ENCODE measurements around the gene SLC30A1.

The SLC30A1 gene

GRCh38 chr1:211601159-211601558 is 22.2 kb upstream of the SLC30A1 start:
- Histone ChIP-seq H3K4ac (ENCODE audit: low read depth, low read length) (no peak overlapping the region), H3K36me3 (ENCODE audit: control insufficient read depth in 1 of 2, insufficient read depth in 2 of 2, low read length in 2 of 2) (no peaks in the 10 kb centered on the region), H2BK120ac (ENCODE audit: insufficient read depth, low read length, poor library complexity) (no peak overlapping the region), H4K8ac (ENCODE audit: low read depth, low read length) (no peak overlapping the region), H3K9me3 (ENCODE audit: insufficient read depth, low read depth, low read length) (peaks cover 1% of the 10 kb centered on the region), H3K27me3 (ENCODE audit: insufficient read depth, low read length) (no peaks in the 10 kb centered on the region), H2AK5ac (ENCODE audit: low read length) (no peak overlapping the region), H3K27ac (ENCODE audit: low read depth, low read length) (no peak overlapping the region), H3K23ac (ENCODE audit: low read length) (no peak overlapping the region), H3K4me1 (ENCODE audit: control insufficient read depth in 1 of 2, insufficient read depth in 2 of 2, low read length in 2 of 2) (peaks cover 0 to 2% of the 10 kb centered on the region in 2 experiments), H3K79me1 (ENCODE audit: low read length) (no peaks in the 10 kb centered on the region), H2BK12ac (ENCODE audit: low read length) (no peak overlapping the region), H3K79me2 (ENCODE audit: control insufficient read depth, insufficient read depth, low read length, poor library complexity) (no peaks in the 10 kb centered on the region), H3K9ac (ENCODE audit: low read length) (no peak overlapping the region), H3K18ac (ENCODE audit: low read length) (no peak overlapping the region), H4K12ac (ENCODE audit: low read depth, low read length) (no peak overlapping the region), H3K14ac (ENCODE audit: low read length) (no peak overlapping the region), H3K4me2 (ENCODE audit: low read length) (no peak overlapping the region), H2BK5ac (ENCODE audit: low read depth, low read length, poor library complexity) (no peak overlapping the region), H3K4me3 (ENCODE audit: low read depth, low read length) (peak overlapping the region; percentile 6), H4K91ac (ENCODE audit: low read depth, low read length) (no peak overlapping the region), H2AFZ (ENCODE audit: insufficient read depth, low read length, poor library complexity) (no peak overlapping the region)
- no CpG with 5 or more reads among the region's 3 CpGs for WGBS (ENCODE audit: extremely low coverage, insufficient coverage, insufficient read length)
- peak in 1 of 2 donors; percentile 72 for DNase-seq

- no peak overlapping the region for H3K9ac ChIP-seq (ENCODE audit: low read length)
- H2AFZ ChIP-seq (ENCODE audit: insufficient read depth, low read length, poor library complexity): no peak overlapping the region
- H3K79me1 ChIP-seq (ENCODE audit: low read length): no peaks in the 10 kb centered on the region
- no peak overlapping the region for H2BK12ac ChIP-seq (ENCODE audit: low read length)
- no peak overlapping the region for H4K12ac ChIP-seq (ENCODE audit: low read depth, low read length)
- H2BK5ac ChIP-seq (ENCODE audit: low read depth, low read length, poor library complexity): no peak overlapping the region
- H3K79me2 ChIP-seq (ENCODE audit: control insufficient read depth, insufficient read depth, low read length, poor library complexity): no peaks in the 10 kb centered on the region
- no peak overlapping the region for H4K8ac ChIP-seq (ENCODE audit: low read depth, low read length)
- H3K4ac ChIP-seq (ENCODE audit: low read depth, low read length): no peak overlapping the region
- H3K27me3 ChIP-seq (ENCODE audit: insufficient read depth, low read length): no peaks in the 10 kb centered on the region
- H3K18ac ChIP-seq (ENCODE audit: low read length): no peak overlapping the region
- H3K14ac ChIP-seq (ENCODE audit: low read length): no peak overlapping the region
- no peak overlapping the region for H2AK5ac ChIP-seq (ENCODE audit: low read length)
- H2BK120ac ChIP-seq (ENCODE audit: insufficient read depth, low read length, poor library complexity): no peak overlapping the region
- H4K91ac ChIP-seq (ENCODE audit: low read depth, low read length): no peak overlapping the region
- no peak overlapping the region for H3K4me3 ChIP-seq (ENCODE audit: low read depth, low read length)
- DNase-seq: no peak
- peaks cover 1% of the 10 kb centered on the region for H3K9me3 ChIP-seq (ENCODE audit: insufficient read depth, low read depth, low read length)
- H3K4me1 ChIP-seq (ENCODE audit: control insufficient read depth in 1 of 2, insufficient read depth in 2 of 2, low read length in 2 of 2): peaks cover 0 to 2% of the 10 kb centered on the region in 2 experiments
- H3K23ac ChIP-seq (ENCODE audit: low read length): no peak overlapping the region
- H3K4me2 ChIP-seq (ENCODE audit: low read length): no peak overlapping the region
- H3K27ac ChIP-seq (ENCODE audit: low read depth, low read length): no peak overlapping the region
- no peaks in the 10 kb centered on the region for H3K36me3 ChIP-seq (ENCODE audit: control insufficient read depth in 1 of 2, insufficient read depth in 2 of 2, low read length in 2 of 2)
Observed at GRCh38 chr1:211599250-211599649, 20.3 kb upstream of the SLC30A1 start.

GRCh38 chr1:211598514-211598913 is 19.6 kb upstream of the SLC30A1 start:
- Histone ChIP-seq H4K8ac (ENCODE audit: low read depth, low read length) (no peak overlapping the region), H4K12ac (ENCODE audit: low read depth, low read length) (no peak overlapping the region), H2AK5ac (ENCODE audit: low read length) (no peak overlapping the region), H3K4me1 (ENCODE audit: control insufficient read depth in 1 of 2, insufficient read depth in 2 of 2, low read length in 2 of 2) (peaks cover 0 to 2% of the 10 kb centered on the region in 2 experiments), H3K4me3 (ENCODE audit: low read depth, low read length) (no peak overlapping the region), H2BK120ac (ENCODE audit: insufficient read depth, low read length, poor library complexity) (no peak overlapping the region), H3K23ac (ENCODE audit: low read length) (no peak overlapping the region), H3K9me3 (ENCODE audit: insufficient read depth, low read depth, low read length) (peaks cover 1% of the 10 kb centered on the region), H3K27ac (ENCODE audit: low read depth, low read length) (no peak overlapping the region), H3K18ac (ENCODE audit: low read length) (no peak overlapping the region), H2BK5ac (ENCODE audit: low read depth, low read length, poor library complexity) (no peak overlapping the region), H4K91ac (ENCODE audit: low read depth, low read length) (no peak overlapping the region), H3K14ac (ENCODE audit: low read length) (no peak overlapping the region), H3K4me2 (ENCODE audit: low read length) (no peak overlapping the region), H2AFZ (ENCODE audit: insufficient read depth, low read length, poor library complexity) (no peak overlapping the region), H3K79me1 (ENCODE audit: low read length) (no peaks in the 10 kb centered on the region), H3K27me3 (ENCODE audit: insufficient read depth, low read length) (no peaks in the 10 kb centered on the region), H3K9ac (ENCODE audit: low read length) (no peak overlapping the region), H2BK12ac (ENCODE audit: low read length) (no peak overlapping the region), H3K79me2 (ENCODE audit: control insufficient read depth, insufficient read depth, low read length, poor library complexity) (no peaks in the 10 kb centered on the region), H3K4ac (ENCODE audit: low read depth, low read length) (no peak overlapping the region), H3K36me3 (ENCODE audit: control insufficient read depth in 1 of 2, insufficient read depth in 2 of 2, low read length in 2 of 2) (no peaks in the 10 kb centered on the region)
- WGBS (ENCODE audit: extremely low coverage, insufficient coverage, insufficient read length): no CpG with 5 or more reads among the region's 4 CpGs
- no peak for DNase-seq

- no peak overlapping the region for H3K4ac ChIP-seq (ENCODE audit: low read depth, low read length)
- H3K27me3 ChIP-seq (ENCODE audit: insufficient read depth, low read length): no peaks in the 10 kb centered on the region
- H2BK5ac ChIP-seq (ENCODE audit: low read depth, low read length, poor library complexity): no peak overlapping the region
- peaks cover 1% of the 10 kb centered on the region for H3K79me1 ChIP-seq (ENCODE audit: low read length)
- H3K4me3 ChIP-seq (ENCODE audit: low read depth, low read length): no peak overlapping the region
- no peak for DNase-seq
- no peak overlapping the region for H2AFZ ChIP-seq (ENCODE audit: insufficient read depth, low read length, poor library complexity)
- no peak overlapping the region for H2BK12ac ChIP-seq (ENCODE audit: low read length)
- H3K9ac ChIP-seq (ENCODE audit: low read length): no peak overlapping the region
- no peak overlapping the region for H3K14ac ChIP-seq (ENCODE audit: low read length)
- no CpG with 5 or more reads among the region's 6 CpGs for WGBS (ENCODE audit: extremely low coverage, insufficient coverage, insufficient read length)
- H3K36me3 ChIP-seq (ENCODE audit: control insufficient read depth in 1 of 2, insufficient read depth in 2 of 2, low read length in 2 of 2): no peaks in the 10 kb centered on the region
- H4K91ac ChIP-seq (ENCODE audit: low read depth, low read length): no peak overlapping the region
- no peak overlapping the region for H3K4me2 ChIP-seq (ENCODE audit: low read length)
- no peaks in the 10 kb centered on the region for H3K9me3 ChIP-seq (ENCODE audit: insufficient read depth, low read depth, low read length)
- H2BK120ac ChIP-seq (ENCODE audit: insufficient read depth, low read length, poor library complexity): no peak overlapping the region
- H4K8ac ChIP-seq (ENCODE audit: low read depth, low read length): no peak overlapping the region
- no peak overlapping the region for H3K27ac ChIP-seq (ENCODE audit: low read depth, low read length)
- H3K4me1 ChIP-seq (ENCODE audit: control insufficient read depth in 1 of 2, insufficient read depth in 2 of 2, low read length in 2 of 2): peaks cover 0 to 4% of the 10 kb centered on the region in 2 experiments
- H3K79me2 ChIP-seq (ENCODE audit: control insufficient read depth, insufficient read depth, low read length, poor library complexity): no peaks in the 10 kb centered on the region
- no peak overlapping the region for H2AK5ac ChIP-seq (ENCODE audit: low read length)
- H4K12ac ChIP-seq (ENCODE audit: low read depth, low read length): no peak overlapping the region
- H3K23ac ChIP-seq (ENCODE audit: low read length): no peak overlapping the region
- no peak overlapping the region for H3K18ac ChIP-seq (ENCODE audit: low read length)
Observed at GRCh38 chr1:211596418-211597181, 17.6 kb upstream of the SLC30A1 start.
